ENCODE measurements around the gene ZDHHC23. TPM values are rescaled to one million over a fixed set of nuclear protein-coding genes. Genes with fewer than 3 reads are reported as not detected.

ZDHHC23 gene
- polyA plus RNA-seq, 1 of the 3 experiments (the other 2 are of a cell fraction): 3.7 TPM

GRCh38 chr3:113954091-113954685, 6.4 kb downstream of the ZDHHC23 start:
- POLR2A ChIA-PET: no interaction called here
- CTCF ChIA-PET: interaction anchor here (0.7 to 1.2 kb wide), 2 partner anchors 9 to 209 kb away, joined by 3 read pairs; no protein-coding TSS in a partner anchor
- Histone ChIP-seq H4K20me1 (ENCODE audit: insufficient read depth) (no peaks in the 10 kb centered on the region), H2AFZ (ENCODE audit: low read depth) (no peak overlapping the region), H3K9me2 (no peaks in the 10 kb centered on the region), H3K4me2 (no peak overlapping the region), H3K4me1 (ENCODE audit: control insufficient read depth in 1 of 2, insufficient read depth in 2 of 2, low read depth in 1 of 2, low read length in 1 of 2) (no peaks in the 10 kb centered on the region), H3K27ac (ENCODE audit: low read depth in 2 of 2, low read length in 1 of 2) (no peak overlapping the region), H3K4me3 (ENCODE audit: low read depth in 2 of 2, low read length in 1 of 2) (no peak overlapping the region), H3K9ac (no peak overlapping the region), H3F3A (replicated peaks; ENCODE audit: insufficient read depth) (no peaks in the 10 kb centered on the region), H3K79me2 (ENCODE audit: insufficient read depth) (no peaks in the 10 kb centered on the region), H3K36me3 (replicated peaks in 1 of 2; ENCODE audit: control insufficient read depth in 1 of 2, insufficient read depth in 2 of 2, low read length in 1 of 2) (peaks cover 3 to 16% of the 10 kb centered on the region in 2 experiments), H3K9me3 (no peaks in the 10 kb centered on the region), H3K27me3 (ENCODE audit: insufficient read depth) (no peaks in the 10 kb centered on the region)
- DNase-seq: no peak
- TF ChIP-seq YY1 (IDR thresholded peaks at IDR 0.05; ENCODE audit: low read depth) (no peak), POLR2AphosphoS5 (IDR thresholded peaks at IDR 0.05; ENCODE audit: low read depth, low read length) (no peak)
- 87% methylated on average over 7 of the region's 8 CpGs for WGBS (ENCODE audit: low lambda C conversion rate)

GRCh38 chr3:113963879-113964278, 16.1 kb downstream of the ZDHHC23 start:
- Histone ChIP-seq H3K9me3 (no peaks in the 10 kb centered on the region), H3K4me3 (ENCODE audit: low read depth in 2 of 2, low read length in 1 of 2) (no peak overlapping the region), H3K27me3 (ENCODE audit: insufficient read depth) (no peaks in the 10 kb centered on the region), H3F3A (replicated peaks; ENCODE audit: insufficient read depth) (no peaks in the 10 kb centered on the region), H2AFZ (ENCODE audit: low read depth) (no peak overlapping the region), H4K20me1 (ENCODE audit: insufficient read depth) (no peaks in the 10 kb centered on the region), H3K27ac (ENCODE audit: low read depth in 2 of 2, low read length in 1 of 2) (no peak overlapping the region), H3K9ac (no peak overlapping the region), H3K4me1 (ENCODE audit: control insufficient read depth in 1 of 2, insufficient read depth in 2 of 2, low read depth in 1 of 2, low read length in 1 of 2) (no peaks in the 10 kb centered on the region), H3K9me2 (no peaks in the 10 kb centered on the region), H3K79me2 (ENCODE audit: insufficient read depth) (no peaks in the 10 kb centered on the region), H3K4me2 (no peak overlapping the region), H3K36me3 (replicated peaks in 1 of 2; ENCODE audit: control insufficient read depth in 1 of 2, insufficient read depth in 2 of 2, low read length in 1 of 2) (peaks cover 19 to 27% of the 10 kb centered on the region in 2 experiments)
- TF ChIP-seq CHD2 (IDR thresholded peaks at IDR 0.05; ENCODE audit: low read length, partially characterized antibody) (no peak), ELF1 (IDR thresholded peaks at IDR 0.05) (no peak), RXRA (IDR thresholded peaks at IDR 0.05; ENCODE audit: borderline replicate concordance, low read depth) (no peak), IRF3 (IDR thresholded peaks at IDR 0.05; ENCODE audit: low read depth, low read length) (no peak), GATA2 (CRISPR knock-in tag; IDR thresholded peaks at IDR 0.05) (no peak)
- ChIA-PET POLR2A (no interaction called here), CTCF (interaction anchor here (1.0 kb wide), 1 partner anchor 119 kb away, joined by 3 read pairs; no protein-coding TSS in a partner anchor)
- no peak for DNase-seq
- WGBS (ENCODE audit: low lambda C conversion rate): 87% methylated on average over 3 of the region's 3 CpGs

GRCh38 chr3:113966172-113966571, 18.4 kb downstream of the ZDHHC23 start:
- H3K9me2 ChIP-seq: no peaks in the 10 kb centered on the region
- H3K36me3 ChIP-seq (replicated peaks in 1 of 2; ENCODE audit: control insufficient read depth in 1 of 2, insufficient read depth in 2 of 2, low read length in 1 of 2): peaks cover 14 to 16% of the 10 kb centered on the region in 2 experiments
- H3K27ac ChIP-seq (ENCODE audit: low read depth in 2 of 2, low read length in 1 of 2): no peak overlapping the region
- no peaks in the 10 kb centered on the region for H3K9me3 ChIP-seq
- no peak overlapping the region for H3K4me3 ChIP-seq (ENCODE audit: low read depth in 2 of 2, low read length in 1 of 2)
- H3K79me2 ChIP-seq (ENCODE audit: insufficient read depth): no peaks in the 10 kb centered on the region
- DNase-seq: no peak
- no peak overlapping the region for H2AFZ ChIP-seq (ENCODE audit: low read depth)
- no peak overlapping the region for H3K9ac ChIP-seq
- POLR2A ChIA-PET: no interaction called here
- no peak overlapping the region for H3K4me2 ChIP-seq
- H3F3A ChIP-seq (replicated peaks; ENCODE audit: insufficient read depth): no peaks in the 10 kb centered on the region
- CTCF ChIA-PET: no interaction called here
- H4K20me1 ChIP-seq (ENCODE audit: insufficient read depth): no peaks in the 10 kb centered on the region
- 67% methylated on average over 2 of the region's 2 CpGs for WGBS (ENCODE audit: low lambda C conversion rate)
- H3K27me3 ChIP-seq (ENCODE audit: insufficient read depth): no peaks in the 10 kb centered on the region
- no peak for TF ChIP-seq ELF1 (IDR thresholded peaks at IDR 0.05)
- no peak for TF ChIP-seq RFX5 (IDR thresholded peaks at IDR 0.05; ENCODE audit: low read length)
- no peak for TF ChIP-seq POLR2AphosphoS5 (IDR thresholded peaks at IDR 0.05; ENCODE audit: low read depth, low read length)
- TF ChIP-seq FOXJ3 (CRISPR knock-in tag; IDR thresholded peaks at IDR 0.05): no peak
- no peak for TF ChIP-seq EP300 (IDR thresholded peaks at IDR 0.05; ENCODE audit: borderline replicate concordance in 1 of 2, low read depth in 1 of 2, low read length in 1 of 2)
- TF ChIP-seq FOSL2 (IDR thresholded peaks at IDR 0.05; ENCODE audit: borderline replicate concordance, low read depth): no peak
- no peaks in the 10 kb centered on the region for H3K4me1 ChIP-seq (ENCODE audit: control insufficient read depth in 1 of 2, insufficient read depth in 2 of 2, low read depth in 1 of 2, low read length in 1 of 2)

Measured in SK-N-SH (cell line).